GM18499 (cell line): Measurements from ENCODE around the gene RRBP1.

Source experiments
- ATAC-seq: cut with Tn5 transposase; IDR thresholded peaks from one replicate; pipeline ENCODE4 v1.9.1; 2021; ENCODE audit warnings: moderate number of reproducible peaks; ENCODE audit not compliant: insufficient read depth, unreplicated experiment

The RRBP1 gene

GRCh38 chr20:17638835-17639407, 43.1 kb downstream of the RRBP1 start:
- ATAC-seq, result no peak

- no peak for ATAC-seq
These were observed 43.9 kb downstream of the RRBP1 start for GRCh38 chr20:17637985-17638640.

- ATAC-seq, result no peak
These were observed 44.6 kb downstream of the RRBP1 start for GRCh38 chr20:17637413-17637780.

- no peak for ATAC-seq
These were observed 45.3 kb downstream of the RRBP1 start for GRCh38 chr20:17636523-17637412.

GRCh38 chr20:17635332-17636244, 46.5 kb downstream of the RRBP1 start:
- no peak for ATAC-seq

GRCh38 chr20:17634661-17635331, 47.2 kb downstream of the RRBP1 start:
- ATAC-seq, result no peak

GRCh38 chr20:17633850-17634500, 48.1 kb downstream of the RRBP1 start:
- no peak for ATAC-seq

- no peak for ATAC-seq
These were observed 48.7 kb downstream of the RRBP1 start for GRCh38 chr20:17633221-17633849.

GRCh38 chr20:17631576-17632319, 50.3 kb downstream of the RRBP1 start:
- no peak for ATAC-seq

GRCh38 chr20:17630806-17631195, 51.2 kb downstream of the RRBP1 start:
- ATAC-seq, result no peak

- ATAC-seq, result no peak
These were observed 51.8 kb downstream of the RRBP1 start for GRCh38 chr20:17630151-17630805.

- no peak for ATAC-seq
These were observed 52.4 kb downstream of the RRBP1 start for GRCh38 chr20:17629678-17630089.

GRCh38 chr20:17629025-17629424, 53.0 kb downstream of the RRBP1 start:
- no peak for ATAC-seq

GRCh38 chr20:17628101-17628841, 53.8 kb downstream of the RRBP1 start:
- no peak for ATAC-seq

- no peak for ATAC-seq
These were observed 54.7 kb downstream of the RRBP1 start for GRCh38 chr20:17627101-17627955.
